Measurements from ENCODE around the gene P2RY13.

- TF ChIP-seq POLR2A (IDR thresholded peaks at IDR 0.05; ENCODE audit: extremely low read depth, insufficient read length): no peak
- no peak for TF ChIP-seq CTCF (IDR thresholded peaks at IDR 0.05; ENCODE audit: low read depth, low read length)
- TF ChIP-seq, protein P1, sequence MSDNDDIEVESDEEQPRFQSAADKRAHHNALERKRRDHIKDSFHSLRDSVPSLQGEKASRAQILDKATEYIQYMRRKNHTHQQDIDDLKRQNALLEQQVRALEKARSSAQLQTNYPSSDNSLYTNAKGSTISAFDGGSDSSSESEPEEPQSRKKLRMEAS (IDR thresholded peaks at IDR 0.05; ENCODE audit: low read depth, low read length): no peak
Observed at GRCh38 chr3:151328298-151328995, 902 bp downstream of the P2RY13 start.
